ENCODE data around the gene CCDC106. TPM values are rescaled to one million over a fixed set of nuclear protein-coding genes. Genes with fewer than 3 reads are reported as not detected.
A peak's percentile ranks its signal among the peaks of the same experiment; 100 is the strongest.

CCDC106 gene
- total RNA-seq, 1 experiment from 2014 or later, result 3.7 TPM

- no peak for DNase-seq (ENCODE audit: low read depth)
These were observed 20.8 kb downstream of the CCDC106 start for GRCh38 chr19:55668603-55669348.

- DNase-seq (ENCODE audit: low read depth), result no peak
These were observed 21.6 kb downstream of the CCDC106 start for GRCh38 chr19:55669418-55670279.

- DNase-seq (ENCODE audit: low read depth), result no peak
These were observed 22.5 kb downstream of the CCDC106 start for GRCh38 chr19:55670280-55671053.

DNA sequence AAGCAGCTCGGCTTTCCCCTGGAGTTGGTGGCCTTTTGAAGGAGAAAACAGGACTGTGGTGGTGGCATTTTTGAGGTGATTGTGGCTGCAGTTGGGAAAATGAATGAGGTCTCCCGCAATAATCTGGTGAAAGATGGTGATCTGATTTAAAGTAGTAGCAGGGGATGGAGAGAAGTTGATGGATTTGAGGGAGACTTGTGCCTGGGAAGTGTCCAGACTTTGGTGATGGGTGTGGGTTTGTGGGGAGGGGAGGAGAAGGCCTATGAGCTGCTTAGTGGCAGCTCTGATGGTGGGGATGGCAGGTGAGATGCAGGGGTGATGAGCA is 23.0 kb downstream of the CCDC106 start:
- DNase-seq (ENCODE audit: low read depth), result no peak

DNA sequence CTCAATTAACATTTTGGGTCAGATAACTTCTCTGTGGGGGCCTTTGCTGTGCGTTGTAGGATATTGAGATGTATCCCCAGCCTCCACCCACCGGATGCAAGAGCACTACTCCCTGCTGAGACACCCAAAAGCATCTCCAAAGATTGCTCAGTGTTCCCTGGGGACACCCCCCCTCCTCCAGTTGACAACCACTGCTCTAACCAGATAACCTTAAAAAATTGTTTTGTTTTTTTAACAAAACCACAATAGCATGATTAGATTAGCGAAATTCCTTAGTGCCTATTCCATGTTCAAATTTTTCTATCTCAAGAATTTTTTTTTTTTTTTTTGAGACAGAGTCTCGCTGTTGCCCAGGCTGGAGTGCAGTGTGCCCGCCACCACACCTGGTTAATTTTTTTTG is 24.4 kb downstream of the CCDC106 start:
- no peak for DNase-seq (ENCODE audit: low read depth)

- DNase-seq (ENCODE audit: low read depth), result no peak
These were observed 25.5 kb downstream of the CCDC106 start for GRCh38 chr19:55673465-55673864.

GRCh38 chr19:55673889-55674288 is 25.9 kb downstream of the CCDC106 start:
- DNase-seq (ENCODE audit: low read depth), result no peak

DNA sequence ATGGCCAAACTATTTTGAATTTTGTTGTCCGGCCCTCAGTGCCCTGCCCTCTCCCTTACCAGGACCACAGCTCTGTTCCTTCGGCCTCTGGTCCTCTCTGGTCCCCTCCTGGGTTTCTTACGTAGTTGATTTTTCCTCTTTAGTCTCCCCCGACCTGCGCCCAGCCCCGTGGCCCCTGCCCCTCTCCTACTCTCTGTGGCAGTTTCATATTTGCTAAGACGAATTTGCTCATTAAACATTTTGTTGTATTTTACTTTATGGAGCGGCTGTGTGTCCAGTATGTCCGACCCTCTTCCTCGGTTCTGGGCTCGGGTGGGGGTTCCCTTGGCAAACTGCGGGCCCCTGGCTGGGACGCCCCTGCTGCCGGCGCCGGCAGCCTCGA is 26.4 kb downstream of the CCDC106 start:
- no peak for DNase-seq (ENCODE audit: low read depth)

- DNase-seq (ENCODE audit: low read depth), result peak; percentile 97
These were observed 27.0 kb downstream of the CCDC106 start, which contains the start of gene EPN1 for GRCh38 chr19:55674841-55675660. TSS of gene EPN1 (plus strand) at chr19:55675226. CDS start at chr19:55678628, 3,402 bp downstream.

- DNase-seq (ENCODE audit: low read depth), result no peak
These were observed 27.8 kb downstream of the CCDC106 start for GRCh38 chr19:55675661-55676354.

GRCh38 chr19:55676383-55676782 is 28.4 kb downstream of the CCDC106 start:
- DNase-seq (ENCODE audit: low read depth), result peak; percentile 23

- no peak for DNase-seq (ENCODE audit: low read depth)
These were observed 29.0 kb downstream of the CCDC106 start for GRCh38 chr19:55676889-55677505.

GRCh38 chr19:55677572-55678028 is 29.6 kb downstream of the CCDC106 start:
- DNase-seq (ENCODE audit: low read depth), result no peak

GRCh38 chr19:55678121-55678671 is 30.2 kb downstream of the CCDC106 start:
- no peak for DNase-seq (ENCODE audit: low read depth)

DNA sequence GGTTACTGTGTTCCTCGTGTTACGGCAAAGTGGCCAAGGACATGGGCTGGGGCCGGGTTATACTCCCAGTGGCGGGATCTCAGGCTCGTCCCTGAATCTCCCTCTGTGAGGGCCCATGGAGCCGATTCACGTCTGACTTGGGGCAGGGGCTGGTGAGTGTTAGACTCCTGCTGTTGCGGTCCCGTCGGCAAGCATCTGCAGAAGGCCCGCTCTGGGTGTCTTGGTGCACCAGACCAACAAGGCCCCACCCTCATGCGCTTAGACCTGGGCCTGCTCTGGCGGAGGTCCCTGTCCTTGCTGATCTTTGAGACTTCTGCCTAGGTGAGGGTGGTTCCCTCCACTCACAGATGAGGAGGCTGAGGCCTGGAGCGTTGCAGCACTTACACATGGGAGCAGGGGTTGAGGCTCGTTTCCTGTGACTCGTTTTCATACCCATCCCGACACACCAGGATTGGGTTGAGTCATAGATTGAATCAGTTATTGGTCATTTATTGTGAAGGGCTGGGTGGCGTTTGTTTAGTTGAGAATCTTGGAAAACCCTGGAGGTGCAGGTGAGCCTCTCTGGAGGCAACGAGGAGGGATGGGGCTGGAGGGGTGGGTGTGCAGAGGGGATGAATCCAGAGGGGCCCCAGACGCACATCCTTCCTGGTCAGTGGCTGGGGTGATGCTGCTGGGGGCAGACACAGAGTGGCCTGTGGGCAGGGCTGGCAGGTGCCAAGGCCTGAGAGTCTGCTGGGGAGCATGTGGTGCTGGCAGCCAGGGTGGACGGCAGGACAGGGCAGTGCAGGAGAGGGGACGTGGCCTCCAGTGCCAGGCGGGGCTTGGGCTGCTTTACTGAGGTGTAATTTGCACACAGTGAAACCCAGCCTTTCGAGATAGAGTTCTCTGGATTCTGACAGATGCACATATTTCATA is 31.6 kb downstream of the CCDC106 start:
- DNase-seq (ENCODE audit: low read depth), result no peak

GRCh38 chr19:55680339-55681130 is 32.5 kb downstream of the CCDC106 start:
- DNase-seq (ENCODE audit: low read depth), result no peak

DNA sequence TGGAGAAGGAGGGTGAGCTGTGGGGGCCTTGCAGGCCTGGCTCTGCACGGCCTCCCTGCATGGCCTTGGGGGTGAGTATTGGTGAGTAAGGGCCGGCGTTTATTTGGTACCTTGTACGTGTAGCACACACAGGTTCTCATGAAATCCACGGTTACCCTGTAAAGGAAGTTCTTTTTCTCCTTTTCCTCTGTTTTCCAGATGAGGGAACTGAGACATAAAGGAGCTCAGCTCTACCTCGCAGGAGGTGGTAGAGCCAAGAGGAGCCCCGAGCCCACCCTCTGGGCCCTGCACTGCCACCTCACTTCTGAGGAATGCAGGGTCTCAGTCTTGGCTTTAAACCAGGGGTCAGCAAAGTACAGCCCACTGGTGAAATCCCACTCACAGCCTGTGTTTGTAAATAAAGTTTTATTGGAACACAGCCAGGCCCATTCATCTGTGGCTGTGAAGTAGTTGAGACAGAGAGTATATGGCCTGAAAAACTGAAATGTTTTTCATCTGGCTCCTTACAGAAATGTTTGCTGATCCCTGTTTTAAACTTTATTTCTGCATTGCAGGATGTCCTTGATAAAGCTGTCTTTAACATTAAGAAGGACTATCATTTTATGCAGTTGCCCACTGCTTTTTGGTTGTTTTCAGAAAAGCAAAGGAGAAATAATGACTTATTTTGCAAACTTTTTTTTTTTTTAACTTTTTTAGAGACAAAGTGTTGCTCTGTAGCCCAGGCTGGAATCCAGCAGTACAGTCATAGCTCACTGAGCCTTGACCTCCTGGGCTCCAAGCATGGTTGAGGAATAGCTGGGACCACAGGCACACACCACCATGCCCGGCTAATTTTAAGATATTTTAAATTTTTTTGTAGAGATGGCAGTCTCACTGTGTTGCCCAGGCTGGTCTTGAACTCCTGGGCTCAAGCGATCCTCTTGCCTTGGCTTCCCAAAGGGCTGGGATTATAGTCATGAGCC is 33.4 kb downstream of the CCDC106 start:
- DNase-seq (ENCODE audit: low read depth), result no peak
